OCI-LY3 (cell line): ENCODE results near the gene NPC1L1.

Source experiments
- CTCF ChIP-seq: fragments of 200-600, 300-600 bp; sonication (generic); IDR thresholded peaks from 2 replicates; pipeline ENCODE4 v1.5.1; 2014; ENCODE audit warnings: antibody characterized with exemption, low read length, low read depth
- EZH2phosphoT487 ChIP-seq: fragments of 200-600 bp; shearing (Covaris generic); IDR thresholded peaks from 2 replicates; pipeline ENCODE4 v1.6.1; 2018; ENCODE audit warnings: antibody characterized with exemption, mixed run types, low read depth

DNA sequence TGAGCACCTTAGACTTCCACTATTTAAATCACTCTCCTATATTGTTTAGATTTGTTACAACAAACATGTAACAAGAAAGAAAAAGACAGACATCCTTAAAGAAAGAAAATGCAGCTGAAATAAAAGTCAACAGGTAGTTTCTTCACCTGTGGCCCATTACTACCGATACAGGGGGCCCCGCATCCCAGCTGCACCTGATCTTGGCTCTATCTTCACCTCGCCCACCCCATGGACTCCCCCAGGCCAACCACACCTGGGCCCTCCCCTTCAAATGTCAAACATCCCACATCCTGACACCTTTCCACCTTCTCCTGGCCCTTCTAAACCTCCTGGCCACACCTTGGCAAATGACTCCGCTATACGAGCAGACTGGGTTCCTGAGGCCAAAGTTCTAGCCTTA, 25.6 kb upstream of the NPC1L1 start:
- TF ChIP-seq CTCF (no peak), EZH2phosphoT487 (no peak)
